GM12878 (cell line): ENCODE results near the gene RASA1. TPM values are rescaled to one million over a fixed set of nuclear protein-coding genes. Genes with fewer than 3 reads are reported as not detected.

ENCODE experiments used
- ATAC-seq: fragments of 200-7000 bp; cut with Tn5 transposase; 3 replicates; pipeline ENCODE4 v1.9.1; 2020; ENCODE audit warnings: mild to moderate bottlenecking, moderate library complexity
- BruUV-seq: library from RNA; stranded (reverse); fragments of 400-500 nt; replicated peaks from 2 replicates; lab custom pipeline; 2021; lab: Mats Ljungman, UMichigan
- CTCF ChIA-PET: fragments of 300-600 bp; sonication (Branson Sonifier 250); formaldehyde crosslinking; extraction: SDS; loops from one replicate; lab custom pipeline; 2021; ENCODE audit warnings: inconsistent platforms; lab: Yijun Ruan, JAX
- POLR2A ChIA-PET: fragments of 350-600 bp; formaldehyde crosslinking; extraction: SDS; loops from one replicate; lab custom pipeline; 2021; ENCODE audit warnings: inconsistent platforms; lab: Charles Lee
- RAD21 ChIA-PET: fragments of 300-600 bp; sonication (Branson Sonifier 250); formaldehyde crosslinking; loops from one replicate; lab custom pipeline; 2023; ENCODE audit warnings: antibody characterized with exemption; ENCODE audit not compliant: unreplicated experiment; lab: Charles Lee
- SMC1A ChIA-PET: fragments of 300-600 bp; sonication (Branson Sonifier 250); formaldehyde crosslinking; loops from one replicate; lab custom pipeline; 2023; ENCODE audit not compliant: unreplicated experiment, uncharacterized antibody; lab: Charles Lee
- DNase-seq: peaks from one replicate; pipeline ENCODE4 v3.0.0-alpha.2; 2011; ENCODE audit warnings: low read depth, low spot score
- FAIRE-seq: peaks from 3 replicates; lab custom pipeline; 2011; peaks lifted over from hg19 to GRCh38; lab: Jason Lieb, UNC
- H2AFZ ChIP-seq: 2 replicates; pipeline ENCODE4 v1.6.0; 2011; ENCODE audit warnings: low read depth, low read length, control low read depth; ENCODE audit not compliant: control insufficient read depth
- H3K27ac ChIP-seq: 2 replicates; pipeline ENCODE4 v1.5.1; 2011; ENCODE audit warnings: control low read depth; ENCODE audit not compliant: control insufficient read depth, insufficient read depth
- H3K27me3 ChIP-seq, 2 experiments: replicated peaks in 1 of 2; 2 replicates each; pipeline versions ENCODE4 v1.6.0 to v1.6.1; 2011; ENCODE audit warnings: low read length in 1 of 2; ENCODE audit not compliant: control insufficient read depth in 2 of 2, insufficient read depth in 2 of 2
- H3K36me3 ChIP-seq, 2 experiments: 2 replicates each; pipeline ENCODE4 v1.5.1; 2011; ENCODE audit warnings: low read length in 1 of 2; ENCODE audit not compliant: control insufficient read depth in 2 of 2, insufficient read depth in 2 of 2
- H3K4me1 ChIP-seq: 2 replicates; pipeline ENCODE4 v1.6.1; 2011; ENCODE audit warnings: mild to moderate bottlenecking, low read length, moderate library complexity, mixed read lengths; ENCODE audit not compliant: control insufficient read depth, insufficient read depth
- H3K4me2 ChIP-seq: 2 replicates; pipeline ENCODE4 v1.6.0; 2011; ENCODE audit warnings: control low read depth; ENCODE audit not compliant: control insufficient read depth, insufficient read depth
- H3K4me3 ChIP-seq: fragments of 200-600 bp; sonication (generic); 2 replicates; pipeline ENCODE4 v1.5.1; 2016
- H3K79me2 ChIP-seq: 2 replicates; pipeline ENCODE4 v1.6.0; 2011; ENCODE audit warnings: low read length; ENCODE audit not compliant: control insufficient read depth, insufficient read depth
- H3K9ac ChIP-seq: 2 replicates; pipeline ENCODE4 v1.8.0; 2011; ENCODE audit warnings: low read length, control low read depth, mixed read lengths; ENCODE audit not compliant: control insufficient read depth, insufficient read depth
- H3K9me3 ChIP-seq: replicated peaks from 3 replicates; pipeline ENCODE4 v1.5.1; 2011; ENCODE audit warnings: mild to moderate bottlenecking, low read length; ENCODE audit not compliant: control insufficient read depth, insufficient read depth
- H4K20me1 ChIP-seq: 2 replicates; pipeline ENCODE4 v1.6.0; 2011; ENCODE audit not compliant: control insufficient read depth, insufficient read depth
- ATF7 ChIP-seq: fragments of 450-650 bp; IDR thresholded peaks from 2 replicates; pipeline ENCODE4 v1.6.1; 2016; ENCODE audit warnings: low read depth, mild to moderate bottlenecking
- RAD51 ChIP-seq: fragments of 450-650 bp; IDR thresholded peaks from 2 replicates; pipeline ENCODE4 v1.6.1; 2016; ENCODE audit warnings: moderate library complexity, mild to moderate bottlenecking, inconsistent platforms
- WGBS: methylation state at CpG from one replicate; pipeline ENCODE4 v1.1.6; 2016; ENCODE audit warnings: low lambda C conversion rate; ENCODE audit not compliant: insufficient replicate concordance, insufficient coverage; ENCODE audit errors: missing lambda C conversion rate; 5-methylcytosine and 5-hydroxymethylcytosine counted together
- in situ Hi-C: fragments of 300-500 bp; cut with MboI; formaldehyde crosslinking; loops from 9 replicates; pipeline ENCODE4 v1.14.3; 2018; ENCODE audit warnings: mixed read lengths
- intact Hi-C: fragments of 100-400 bp; cut with micrococcal nuclease; formaldehyde crosslinking; loops from one replicate; pipeline ENCODE4 v1.14.2; 2022; ENCODE audit not compliant: unreplicated experiment
- polyA plus RNA-seq, 11 experiments: library from polyadenylated mRNA; depleted of rRNA in 4 of 11; unstranded in 6 of 11; stranded (reverse) in 5 of 11; fragments of >200 nt; fragmentation: Nextera tagmentation in 4 of 11; fragmentation: Illumina TruSeq in 1 of 11; extraction: Ambion mirVana in 4 of 11; extraction: Trizol in 1 of 11; gene quantifications; 1 replicate in 1 of 11; 2 replicates in 10 of 11; pipeline versions ENCODE4 v1.2.1 to v1.2.3, GENCODE V29; 2011 to 2016; ENCODE audit warnings: inconsistent platforms in 2 of 11, missing spikeins in 2 of 11, low read depth in 1 of 11
- total RNA-seq, 4 experiments: library from RNA; depleted of rRNA in 3 of 4; stranded (reverse); fragments of >200 nt in 3 of 4; fragmentation: Illumina TruSeq in 1 of 4; extraction: Trizol in 1 of 4; gene quantifications; 2 replicates each; pipeline versions ENCODE4 v1.2.1 to v1.2.3, GENCODE V29; 2013 to 2021
- TF ChIP-seq, protein P1 (sequence below): IDR thresholded peaks from 2 replicates; pipeline ENCODE4 v1.6.1; 2012; ENCODE audit warnings: mild to moderate bottlenecking, low read depth, low read length

Gene RASA1
- total and polyA plus RNA-seq, 10 of the 15 experiments (the other 5 are each of a cell fraction or from before 2014, with no cell fraction given): 7.8 to 72.3 (median 21.8) TPM

DNA sequence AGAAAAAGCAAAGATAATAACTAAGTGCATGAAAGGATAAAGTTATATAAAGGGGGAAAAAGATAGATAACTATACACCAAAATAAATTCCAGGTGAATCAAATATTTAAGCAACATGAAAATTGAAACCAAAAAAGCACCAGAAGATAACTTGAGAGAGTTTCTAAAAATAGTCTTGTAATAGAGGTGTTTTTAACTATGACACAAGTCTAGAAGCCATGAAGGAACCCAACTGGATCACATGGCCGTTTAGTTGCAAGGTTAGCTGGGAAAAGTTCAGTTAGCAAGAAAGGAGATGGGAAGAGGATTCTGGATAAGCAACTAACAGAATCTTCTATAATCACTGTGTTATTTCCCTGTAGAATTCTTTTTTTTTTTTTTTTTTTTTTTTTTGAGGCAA is 9.2 kb upstream of the RASA1 start:
- H3K4me3 ChIP-seq: no peak overlapping the region
- no peaks in the 10 kb centered on the region for H3K79me2 ChIP-seq
- H3K4me2 ChIP-seq: no peak overlapping the region
- POLR2A ChIA-PET: interaction anchor here (0.6 to 0.7 kb wide), 3 partner anchors 152 to 1248 kb away, joined by 3 to 9 read pairs (median 6); no protein-coding TSS in a partner anchor
- H3K4me1 ChIP-seq: peaks cover 14% of the 10 kb centered on the region
- FAIRE-seq: no peak
- H3K9me3 ChIP-seq: no peaks in the 10 kb centered on the region
- no peak overlapping the region for H2AFZ ChIP-seq
- no peaks in the 10 kb centered on the region for H3K27me3 ChIP-seq
- peak; percentile 53; the same call in 2 of the 3 replicates for ATAC-seq
- H3K9ac ChIP-seq: no peak overlapping the region
- CTCF ChIA-PET: no interaction called here
- DNase-seq: no peak
- RAD21 ChIA-PET: interaction anchor here (0.7 to 1.9 kb wide), 3 partner anchors 27 to 135 kb away, joined by 3 to 7 read pairs (median 5); no protein-coding TSS in a partner anchor
- H3K36me3 ChIP-seq: no peaks in the 10 kb centered on the region
- SMC1A ChIA-PET: interaction anchor here (0.6 to 1.0 kb wide), 2 partner anchors 11 to 224 kb away, joined by 3 to 5 read pairs; no protein-coding TSS in a partner anchor
- no peaks in the 10 kb centered on the region for H4K20me1 ChIP-seq
- no TSS peak for BruUV-seq
- in situ Hi-C loops (no loop called here), intact Hi-C loops (no loop called here)
- TF ChIP-seq ATF7 (0 out of 2 replicates have a peak, but pooled peaks have one; percentile 14), RAD51 (peak; percentile 51; the same call in 1 of the 2 replicates)
- TF ChIP-seq, protein P1, sequence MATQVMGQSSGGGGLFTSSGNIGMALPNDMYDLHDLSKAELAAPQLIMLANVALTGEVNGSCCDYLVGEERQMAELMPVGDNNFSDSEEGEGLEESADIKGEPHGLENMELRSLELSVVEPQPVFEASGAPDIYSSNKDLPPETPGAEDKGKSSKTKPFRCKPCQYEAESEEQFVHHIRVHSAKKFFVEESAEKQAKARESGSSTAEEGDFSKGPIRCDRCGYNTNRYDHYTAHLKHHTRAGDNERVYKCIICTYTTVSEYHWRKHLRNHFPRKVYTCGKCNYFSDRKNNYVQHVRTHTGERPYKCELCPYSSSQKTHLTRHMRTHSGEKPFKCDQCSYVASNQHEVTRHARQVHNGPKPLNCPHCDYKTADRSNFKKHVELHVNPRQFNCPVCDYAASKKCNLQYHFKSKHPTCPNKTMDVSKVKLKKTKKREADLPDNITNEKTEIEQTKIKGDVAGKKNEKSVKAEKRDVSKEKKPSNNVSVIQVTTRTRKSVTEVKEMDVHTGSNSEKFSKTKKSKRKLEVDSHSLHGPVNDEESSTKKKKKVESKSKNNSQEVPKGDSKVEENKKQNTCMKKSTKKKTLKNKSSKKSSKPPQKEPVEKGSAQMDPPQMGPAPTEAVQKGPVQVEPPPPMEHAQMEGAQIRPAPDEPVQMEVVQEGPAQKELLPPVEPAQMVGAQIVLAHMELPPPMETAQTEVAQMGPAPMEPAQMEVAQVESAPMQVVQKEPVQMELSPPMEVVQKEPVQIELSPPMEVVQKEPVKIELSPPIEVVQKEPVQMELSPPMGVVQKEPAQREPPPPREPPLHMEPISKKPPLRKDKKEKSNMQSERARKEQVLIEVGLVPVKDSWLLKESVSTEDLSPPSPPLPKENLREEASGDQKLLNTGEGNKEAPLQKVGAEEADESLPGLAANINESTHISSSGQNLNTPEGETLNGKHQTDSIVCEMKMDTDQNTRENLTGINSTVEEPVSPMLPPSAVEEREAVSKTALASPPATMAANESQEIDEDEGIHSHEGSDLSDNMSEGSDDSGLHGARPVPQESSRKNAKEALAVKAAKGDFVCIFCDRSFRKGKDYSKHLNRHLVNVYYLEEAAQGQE: no peak
- no peak overlapping the region for H3K27ac ChIP-seq
- WGBS: 0% methylated on average over 1 of the region's 1 CpG
